ENCODE data around the gene RPS6KA4.
"Not testable (repeated sequence)": the region's sequence is repeated elsewhere in the genome, so short reads cannot be mapped to it uniquely, and the experiment has no call there.

RPS6KA4 gene

DNA sequence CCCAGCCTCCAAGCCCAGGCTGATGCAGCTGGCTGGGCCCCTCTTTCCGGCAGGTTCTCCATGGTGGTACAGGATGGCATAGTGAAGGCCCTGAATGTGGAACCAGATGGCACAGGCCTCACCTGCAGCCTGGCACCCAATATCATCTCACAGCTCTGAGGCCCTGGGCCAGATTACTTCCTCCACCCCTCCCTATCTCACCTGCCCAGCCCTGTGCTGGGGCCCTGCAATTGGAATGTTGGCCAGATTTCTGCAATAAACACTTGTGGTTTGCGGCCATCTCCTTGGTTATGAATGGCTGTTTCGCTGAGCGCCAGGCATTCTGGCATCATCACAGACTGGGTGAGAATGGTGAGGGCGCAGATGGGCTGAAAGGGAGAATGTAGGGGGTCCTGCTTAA is 37.4 kb upstream of the RPS6KA4 start:
- TF ChIP-seq, protein P1, sequence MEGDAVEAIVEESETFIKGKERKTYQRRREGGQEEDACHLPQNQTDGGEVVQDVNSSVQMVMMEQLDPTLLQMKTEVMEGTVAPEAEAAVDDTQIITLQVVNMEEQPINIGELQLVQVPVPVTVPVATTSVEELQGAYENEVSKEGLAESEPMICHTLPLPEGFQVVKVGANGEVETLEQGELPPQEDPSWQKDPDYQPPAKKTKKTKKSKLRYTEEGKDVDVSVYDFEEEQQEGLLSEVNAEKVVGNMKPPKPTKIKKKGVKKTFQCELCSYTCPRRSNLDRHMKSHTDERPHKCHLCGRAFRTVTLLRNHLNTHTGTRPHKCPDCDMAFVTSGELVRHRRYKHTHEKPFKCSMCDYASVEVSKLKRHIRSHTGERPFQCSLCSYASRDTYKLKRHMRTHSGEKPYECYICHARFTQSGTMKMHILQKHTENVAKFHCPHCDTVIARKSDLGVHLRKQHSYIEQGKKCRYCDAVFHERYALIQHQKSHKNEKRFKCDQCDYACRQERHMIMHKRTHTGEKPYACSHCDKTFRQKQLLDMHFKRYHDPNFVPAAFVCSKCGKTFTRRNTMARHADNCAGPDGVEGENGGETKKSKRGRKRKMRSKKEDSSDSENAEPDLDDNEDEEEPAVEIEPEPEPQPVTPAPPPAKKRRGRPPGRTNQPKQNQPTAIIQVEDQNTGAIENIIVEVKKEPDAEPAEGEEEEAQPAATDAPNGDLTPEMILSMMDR (IDR thresholded peaks at IDR 0.05; ENCODE audit: insufficient read depth, low read depth, low read length, missing control alignments) = no peak
- no peak overlapping the region for H3K4me3 ChIP-seq (ENCODE audit: low read depth, low read length)
- DNase-seq (ENCODE audit: low read depth) = no peak

DNA sequence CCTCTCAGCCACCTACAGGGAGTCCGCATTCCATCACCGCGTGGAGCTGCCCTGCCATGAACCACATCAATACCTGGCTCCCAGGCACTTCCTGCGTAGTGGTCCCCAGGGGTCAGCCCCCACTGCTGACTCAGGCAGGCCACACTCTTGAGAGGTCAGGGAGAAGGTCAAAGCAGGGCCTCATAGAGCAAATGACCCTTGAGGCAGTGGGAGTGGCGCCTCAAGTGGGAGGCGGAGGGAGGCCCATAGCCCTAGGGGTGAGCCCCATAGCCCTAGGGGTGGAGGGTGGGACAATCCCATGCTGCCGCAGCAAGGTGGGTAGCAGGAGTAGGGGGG is 36.1 kb upstream of the RPS6KA4 start:
- no peak overlapping the region for H3K4me3 ChIP-seq (ENCODE audit: low read depth, low read length)
- TF ChIP-seq, protein P1 (IDR thresholded peaks at IDR 0.05; ENCODE audit: insufficient read depth, low read depth, low read length, missing control alignments) = no peak
- no peak for DNase-seq (ENCODE audit: low read depth)

DNA sequence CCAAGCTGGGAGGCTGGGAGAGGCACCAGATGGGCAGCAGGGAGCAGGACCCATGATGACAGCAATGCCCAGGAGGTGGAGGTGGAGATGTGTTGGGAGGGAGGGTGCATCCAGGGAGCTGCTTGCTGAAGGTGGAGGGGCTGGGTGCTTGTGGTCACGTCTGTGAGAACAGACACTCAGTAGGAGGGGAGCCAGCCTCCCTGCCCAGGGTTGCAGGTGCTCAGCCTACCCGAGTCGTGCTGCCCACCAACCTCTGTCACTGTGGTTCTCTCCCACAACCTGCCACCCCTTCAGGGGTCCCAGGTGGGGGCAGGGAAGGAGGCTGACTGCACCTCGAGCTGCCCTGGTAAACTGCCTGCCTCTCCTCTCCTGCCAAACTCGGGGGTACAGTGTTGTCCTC is 35.6 kb upstream of the RPS6KA4 start:
- H3K4me3 ChIP-seq (ENCODE audit: low read depth, low read length) = no peak overlapping the region
- TF ChIP-seq, protein P1 (IDR thresholded peaks at IDR 0.05; ENCODE audit: insufficient read depth, low read depth, low read length, missing control alignments) = no peak
- no peak for DNase-seq (ENCODE audit: low read depth)

DNA sequence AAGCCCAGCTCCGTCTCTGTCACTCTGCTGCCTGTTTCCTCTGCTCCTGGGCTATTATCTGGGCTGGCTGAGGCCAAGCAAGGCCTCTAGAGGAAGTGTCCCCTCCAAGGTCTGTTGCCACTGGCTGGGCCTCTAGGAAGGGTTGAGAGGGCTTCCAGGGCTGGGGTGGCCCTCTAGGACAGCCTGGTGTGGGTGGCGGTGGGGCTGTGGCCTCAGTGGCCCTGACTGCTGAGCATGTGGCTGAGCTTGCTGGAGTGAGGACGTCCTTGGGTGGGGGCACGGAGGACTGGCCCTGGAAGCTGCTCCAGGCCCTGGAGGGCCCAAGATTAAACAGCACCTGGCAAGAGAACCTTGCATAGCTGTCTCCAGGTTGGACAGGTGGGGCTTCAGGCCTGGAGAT is 35.0 kb upstream of the RPS6KA4 start:
- DNase-seq (ENCODE audit: low read depth); H3K4me3 ChIP-seq (ENCODE audit: low read depth, low read length): not testable (repeated sequence)

DNA sequence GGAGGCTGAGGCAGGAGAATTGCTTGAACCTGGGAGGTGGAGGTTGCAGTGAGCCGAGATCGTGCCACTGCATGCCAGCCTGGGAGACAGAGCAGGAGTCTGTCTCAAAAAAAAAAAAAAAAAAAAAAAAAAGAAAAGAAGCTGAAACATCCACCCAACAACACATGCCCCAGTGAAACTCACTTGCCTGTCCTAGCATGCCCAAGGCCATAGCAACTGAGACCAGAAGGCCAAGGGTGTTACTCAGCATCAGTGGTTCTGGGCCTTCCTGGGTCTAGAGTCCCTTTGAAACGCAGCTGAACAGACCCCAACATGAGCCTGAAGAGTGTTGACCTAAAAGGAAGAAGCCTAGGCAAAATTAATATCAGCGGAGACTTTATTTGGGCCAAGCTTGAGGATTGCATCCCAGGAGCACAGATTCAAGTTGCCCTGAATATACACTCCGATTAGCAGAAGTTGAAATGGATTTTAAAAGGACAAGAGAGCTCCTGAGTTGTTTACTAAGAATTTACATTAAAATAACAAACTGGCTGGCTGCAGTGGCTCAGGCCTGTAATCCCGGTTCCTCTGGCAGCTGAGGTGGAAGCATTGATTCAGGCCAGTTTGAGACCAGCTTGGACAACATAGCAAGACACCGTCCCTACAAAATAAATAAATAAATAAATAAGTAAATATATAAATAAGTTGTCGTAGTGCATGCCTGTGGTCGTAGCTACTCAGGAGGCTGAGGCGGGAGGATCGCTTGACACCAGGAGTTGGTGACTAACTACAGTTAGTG is 34.1 kb upstream of the RPS6KA4 start:
- no peak for DNase-seq (ENCODE audit: low read depth)
- TF ChIP-seq, protein P1 (IDR thresholded peaks at IDR 0.05; ENCODE audit: insufficient read depth, low read depth, low read length, missing control alignments) = no peak
- no peak overlapping the region for H3K4me3 ChIP-seq (ENCODE audit: low read depth, low read length)

DNA sequence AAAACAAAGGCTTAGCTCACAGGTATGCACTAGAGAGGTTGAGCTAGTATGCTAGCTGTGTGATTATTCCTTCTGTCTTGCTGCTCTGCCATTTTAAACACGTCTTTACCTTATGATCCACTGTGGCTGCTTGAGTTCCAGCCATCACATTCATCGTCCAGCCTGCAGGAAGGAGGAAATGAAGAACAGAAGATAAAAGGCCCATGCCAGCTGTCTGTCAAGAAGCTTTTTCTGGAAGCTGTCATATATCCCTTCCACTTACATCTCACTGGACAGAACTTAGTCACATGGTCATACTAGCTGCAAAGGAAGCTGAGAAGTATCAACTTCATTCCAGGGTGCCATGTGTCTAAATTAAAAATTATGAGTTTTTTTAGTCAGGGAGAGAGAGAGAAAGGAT is 31.6 kb upstream of the RPS6KA4 start:
- TF ChIP-seq, protein P1 (IDR thresholded peaks at IDR 0.05; ENCODE audit: insufficient read depth, low read depth, low read length, missing control alignments) = no peak
- no peak for DNase-seq (ENCODE audit: low read depth)

DNA sequence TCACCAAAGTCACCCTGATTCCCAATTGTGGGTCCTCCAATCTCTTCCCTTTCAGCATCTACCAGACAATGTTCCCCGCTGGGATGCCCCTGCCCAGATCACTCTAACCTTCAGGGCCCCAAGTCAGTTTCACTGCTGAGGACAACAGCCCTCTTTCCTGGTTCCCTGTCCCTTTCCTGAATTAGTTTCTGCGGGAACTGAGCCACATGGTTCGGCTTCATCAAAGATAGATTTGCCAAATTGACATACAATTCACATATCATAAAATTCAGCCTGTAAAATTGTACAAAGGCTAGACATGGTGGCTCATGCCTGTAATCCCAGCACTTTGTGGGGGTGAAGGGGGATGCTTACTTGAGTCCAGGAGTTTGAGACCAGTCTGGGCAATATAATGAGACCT is 31.0 kb upstream of the RPS6KA4 start:
- DNase-seq (ENCODE audit: low read depth) = no peak
- H3K4me3 ChIP-seq (ENCODE audit: low read depth, low read length) = no peak overlapping the region
- TF ChIP-seq, protein P1 (IDR thresholded peaks at IDR 0.05; ENCODE audit: insufficient read depth, low read depth, low read length, missing control alignments) = no peak

More for the DNA sequence above, 31.6 kb upstream of the RPS6KA4 start:
- H3K4me3 ChIP-seq (ENCODE audit: low read depth, low read length) = no peak overlapping the region
